Sigmoid colon (tissue), 7 donors: ENCODE measurements around the gene MAL. TPM values are rescaled to one million over a fixed set of nuclear protein-coding genes. Genes with fewer than 3 reads are reported as not detected.

ENCODE experiments used
- DNase-seq: peaks from one replicate; pipeline ENCODE4 v3.0.0-alpha.2; 2019
- H3K27ac ChIP-seq, 4 donors: fragments of 200-600 bp; sonication (generic); one replicate each; pipeline ENCODE4 v1.5.1; 2016 to 2019; ENCODE audit warnings: mild to moderate bottlenecking in 1 of 4
- H3K27me3 ChIP-seq, 3 donors: fragments of 200-600 bp; sonication (generic); one replicate each; pipeline ENCODE4 v1.5.1; 2019; ENCODE audit warnings: mild to moderate bottlenecking in 1 of 3
- H3K36me3 ChIP-seq, 4 donors: fragments of 200-600 bp; sonication (generic); one replicate each; pipeline ENCODE4 v1.5.1; 2016 to 2019
- H3K4me1 ChIP-seq, 4 donors: fragments of 200-600 bp; sonication (generic); one replicate each; pipeline ENCODE4 v1.5.1; 2017 to 2019
- H3K4me3 ChIP-seq, 4 donors: fragments of 200-600 bp; sonication (generic); one replicate each; pipeline ENCODE4 v1.5.1; 2017 to 2019; ENCODE audit warnings: mild to moderate bottlenecking in 2 of 4, moderate library complexity in 1 of 4
- H3K9me3 ChIP-seq, 4 donors: fragments of 200-600 bp in 3 of 4; sonication (generic) in 3 of 4; one replicate each; pipeline versions ENCODE4 v1.5.1 to v1.6.1; 2013 to 2019
- EP300 ChIP-seq, 4 donors: sonication (generic); formaldehyde crosslinking; IDR thresholded peaks; one replicate each; pipeline ENCODE4 v1.6.1; 2017; ENCODE audit warnings: antibody characterized with exemption in 4 of 4
- POLR2A ChIP-seq, 2 donors: fragments of 450-650 bp; IDR thresholded peaks; one replicate each; pipeline ENCODE4 v1.6.1; 2016; ENCODE audit warnings: antibody characterized with exemption in 2 of 2, mild to moderate bottlenecking in 2 of 2, moderate library complexity in 2 of 2
- POLR2AphosphoS5 ChIP-seq, 4 donors: sonication (generic); formaldehyde crosslinking; IDR thresholded peaks; one replicate each; pipeline ENCODE4 v1.6.1; 2017; ENCODE audit warnings: antibody characterized with exemption in 4 of 4
- WGBS, 2 donors: extraction: QIAGEN DNeasy Blood & Tissue Kit; methylation state at CpG; one replicate each; pipeline ENCODE4 v1.1.7; 2013; 5-methylcytosine and 5-hydroxymethylcytosine counted together
- intact Hi-C: fragments of 100-400 bp; cut with DNase I; formaldehyde crosslinking; loops from one replicate; pipeline ENCODE4 v1.15.1; 2023
- polyA plus RNA-seq, 3 donors: library from polyadenylated mRNA; stranded (reverse); fragments of 200-250 nt; gene quantifications; one replicate each; pipeline ENCODE4 v1.2.3, GENCODE V29; 2013
- total RNA-seq, 4 donors: library from RNA; depleted of rRNA; stranded (reverse); fragments of >200 nt; gene quantifications; one replicate each; pipeline ENCODE4 v1.1.0, GENCODE V29; 2016
- TF ChIP-seq, protein P1 (sequence below), 4 experiments: fragments of 450-650 bp in 3 of 4; fragments of 200-600 bp in 1 of 4; IDR thresholded peaks; one replicate each; pipeline ENCODE4 v1.5.1; 2016 to 2019; ENCODE audit warnings: antibody characterized with exemption in 4 of 4, mild to moderate bottlenecking in 3 of 4, moderate library complexity in 2 of 4
- donor health status: healthy with polysubstance abuse.
- donor health status: Bipolar disorder and iron deficiency.
- donor health status: healthy.

The MAL gene
- total and polyA plus RNA-seq, 7 donors, result 0.69 to 28.9 (median 8.4) TPM

DNA sequence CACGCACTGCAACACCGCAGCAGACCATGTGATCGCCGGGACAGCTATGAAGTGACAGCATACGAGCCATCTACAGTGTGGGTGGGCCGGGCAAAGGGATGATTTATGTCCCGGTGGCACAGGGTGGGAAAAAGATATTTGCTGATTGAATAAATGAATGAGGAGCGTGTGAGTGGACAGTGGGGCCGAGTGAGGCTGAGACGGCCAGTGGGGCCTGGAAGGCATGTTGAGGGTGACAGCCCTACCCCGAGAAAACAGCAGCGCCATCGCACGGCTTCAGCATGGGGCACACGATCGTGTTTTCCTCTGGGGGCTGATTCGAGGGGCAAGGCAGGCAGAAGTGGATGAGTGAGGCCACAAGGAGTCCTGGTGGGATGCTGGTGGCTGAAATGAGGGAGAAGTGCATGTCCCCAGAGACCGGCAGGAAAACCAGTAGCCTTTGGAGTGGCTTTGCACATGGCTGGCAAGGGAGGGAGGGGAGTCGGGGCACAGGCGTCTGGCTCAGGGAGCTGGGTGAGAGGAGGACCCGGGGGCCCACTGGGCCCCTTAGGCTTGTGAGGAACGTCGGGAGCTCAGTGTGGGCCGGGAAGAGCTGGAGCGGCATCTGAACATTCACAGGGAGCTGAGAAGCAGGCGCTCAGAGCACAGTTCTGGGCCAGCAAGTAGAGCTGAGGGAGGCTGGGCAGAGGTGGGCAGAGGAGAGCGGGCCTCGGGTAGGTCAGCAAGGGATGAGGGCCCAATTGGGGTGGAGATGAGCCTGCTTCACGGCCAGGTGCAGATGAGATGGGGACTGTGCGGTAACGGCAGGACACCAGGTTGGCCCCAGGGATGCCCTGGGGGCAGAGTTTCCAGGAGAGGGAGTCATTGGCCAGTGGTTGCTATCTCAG, 32.1 kb upstream of the MAL start:
- H3K27me3 ChIP-seq, result peaks cover 0 to 13% (median 3%) of the 10 kb centered on the region in 3 donors
- no peaks in the 10 kb centered on the region for H3K9me3 ChIP-seq
- DNase-seq, result no peak
- no peak for TF ChIP-seq POLR2A (IDR thresholded peaks at IDR 0.05)
- no peak for TF ChIP-seq POLR2AphosphoS5 (IDR thresholded peaks at IDR 0.05)
- TF ChIP-seq, protein P1, sequence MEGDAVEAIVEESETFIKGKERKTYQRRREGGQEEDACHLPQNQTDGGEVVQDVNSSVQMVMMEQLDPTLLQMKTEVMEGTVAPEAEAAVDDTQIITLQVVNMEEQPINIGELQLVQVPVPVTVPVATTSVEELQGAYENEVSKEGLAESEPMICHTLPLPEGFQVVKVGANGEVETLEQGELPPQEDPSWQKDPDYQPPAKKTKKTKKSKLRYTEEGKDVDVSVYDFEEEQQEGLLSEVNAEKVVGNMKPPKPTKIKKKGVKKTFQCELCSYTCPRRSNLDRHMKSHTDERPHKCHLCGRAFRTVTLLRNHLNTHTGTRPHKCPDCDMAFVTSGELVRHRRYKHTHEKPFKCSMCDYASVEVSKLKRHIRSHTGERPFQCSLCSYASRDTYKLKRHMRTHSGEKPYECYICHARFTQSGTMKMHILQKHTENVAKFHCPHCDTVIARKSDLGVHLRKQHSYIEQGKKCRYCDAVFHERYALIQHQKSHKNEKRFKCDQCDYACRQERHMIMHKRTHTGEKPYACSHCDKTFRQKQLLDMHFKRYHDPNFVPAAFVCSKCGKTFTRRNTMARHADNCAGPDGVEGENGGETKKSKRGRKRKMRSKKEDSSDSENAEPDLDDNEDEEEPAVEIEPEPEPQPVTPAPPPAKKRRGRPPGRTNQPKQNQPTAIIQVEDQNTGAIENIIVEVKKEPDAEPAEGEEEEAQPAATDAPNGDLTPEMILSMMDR (IDR thresholded peaks at IDR 0.05), result no peak
- TF ChIP-seq EP300 (IDR thresholded peaks at IDR 0.05), result no peak
- peaks cover 0 to 6% (median 2%) of the 10 kb centered on the region in 4 donors for H3K4me1 ChIP-seq
- 84% methylated on average over 31 of the region's 31 CpGs for WGBS, 2 donors
- no peak overlapping the region for H3K27ac ChIP-seq
- no peak overlapping the region for H3K4me3 ChIP-seq
- intact Hi-C loops, result no loop called here
- no peaks in the 10 kb centered on the region for H3K36me3 ChIP-seq

DNA sequence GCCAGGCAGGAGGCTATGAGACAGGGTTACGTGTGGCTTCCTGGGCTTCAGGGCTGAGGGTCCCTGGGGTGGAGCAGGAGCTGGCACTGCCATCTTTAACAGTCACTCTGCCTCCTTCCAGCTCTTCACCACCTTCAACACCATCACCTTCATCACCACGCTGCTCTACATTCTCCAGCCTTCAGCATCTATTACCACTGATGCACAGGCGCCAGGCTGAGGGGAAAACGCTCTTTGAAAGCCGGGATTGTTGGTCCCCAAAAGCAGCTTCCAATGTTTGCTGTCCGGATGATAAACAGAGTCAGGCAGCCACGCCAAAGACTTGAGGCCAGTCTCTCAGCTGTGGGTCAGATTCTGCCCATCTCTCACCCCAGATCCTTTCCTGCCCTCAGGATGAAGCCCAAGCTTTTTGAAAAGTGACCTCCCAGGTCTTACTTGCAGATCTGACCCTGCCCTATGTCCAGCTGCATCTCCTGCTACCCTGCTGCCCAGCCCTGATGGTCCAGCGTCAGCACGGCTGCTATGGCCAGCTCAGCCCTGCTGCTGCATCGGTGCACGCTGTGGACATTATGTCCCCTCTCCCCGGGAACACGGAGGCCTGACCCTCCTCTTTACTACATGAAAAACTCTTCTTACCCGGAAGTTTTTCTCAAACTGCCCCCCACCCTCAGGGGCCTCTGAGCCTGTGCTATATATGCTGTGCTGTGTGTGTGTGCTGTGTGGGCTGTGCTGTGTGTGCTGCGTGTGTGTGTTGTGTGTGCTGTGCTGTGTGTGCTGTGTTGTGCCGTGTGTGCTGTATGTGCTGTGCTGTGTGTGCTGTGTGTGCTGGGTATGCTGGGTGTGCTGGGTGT, 31.2 kb upstream of the MAL start:
- no peak overlapping the region for H3K4me3 ChIP-seq
- TF ChIP-seq EP300 (IDR thresholded peaks at IDR 0.05) (no peak), POLR2A (IDR thresholded peaks at IDR 0.05) (no peak), POLR2AphosphoS5 (IDR thresholded peaks at IDR 0.05) (no peak)
- TF ChIP-seq, protein P1 (IDR thresholded peaks at IDR 0.05), result no peak
- intact Hi-C loops, result no loop called here
- no peak overlapping the region for H3K27ac ChIP-seq
- no peaks in the 10 kb centered on the region for H3K9me3 ChIP-seq
- H3K4me1 ChIP-seq, result peaks cover 0 to 8% (median 2%) of the 10 kb centered on the region in 4 donors
- H3K36me3 ChIP-seq, result no peaks in the 10 kb centered on the region
- peaks cover 0 to 22% (median 11%) of the 10 kb centered on the region in 3 donors for H3K27me3 ChIP-seq
- WGBS, 2 donors, result 71 to 81% methylated on average over 16 of the region's 16 CpGs
- no peak for DNase-seq

DNA sequence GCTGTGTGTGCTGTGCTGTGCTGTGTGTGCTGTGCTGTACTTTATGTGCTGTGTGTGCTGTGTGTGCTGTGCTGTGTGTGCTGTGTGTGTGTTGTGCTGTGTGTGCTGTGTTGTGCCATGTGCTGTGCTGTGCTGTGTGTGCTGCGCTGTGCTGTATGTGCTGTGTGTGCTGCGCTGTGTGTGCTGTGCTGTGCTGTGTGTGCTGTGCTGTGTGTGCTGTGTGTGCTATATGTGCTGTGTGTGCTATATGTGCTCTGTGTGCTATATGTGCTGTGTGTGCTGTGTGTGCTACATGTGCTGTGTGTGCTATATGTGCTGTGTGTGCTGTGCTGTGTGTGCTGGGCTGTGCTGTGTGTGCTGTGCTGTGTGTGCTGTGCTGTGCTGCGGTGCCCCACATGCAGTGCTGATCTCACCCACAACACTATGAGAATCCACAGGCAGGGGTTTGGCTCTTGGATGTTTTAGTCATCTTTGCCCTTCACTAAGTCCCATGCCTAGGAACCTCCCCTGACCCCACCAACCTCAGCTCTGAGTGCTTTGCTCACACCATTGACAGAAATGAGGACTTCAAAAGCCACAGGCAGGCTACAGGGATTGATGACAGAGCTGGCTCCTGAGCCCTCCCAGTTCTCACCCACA, 30.5 kb upstream of the MAL start:
- H3K9me3 ChIP-seq, result no peaks in the 10 kb centered on the region
- peaks cover 0 to 8% (median 2%) of the 10 kb centered on the region in 4 donors for H3K4me1 ChIP-seq
- H3K4me3 ChIP-seq, result no peak overlapping the region
- peaks cover 0 to 29% (median 11%) of the 10 kb centered on the region in 3 donors for H3K27me3 ChIP-seq
- no peaks in the 10 kb centered on the region for H3K36me3 ChIP-seq
- 90 to 91% methylated on average over 3 of the region's 3 CpGs for WGBS, 2 donors
- TF ChIP-seq POLR2AphosphoS5 (IDR thresholded peaks at IDR 0.05) (no peak), EP300 (IDR thresholded peaks at IDR 0.05) (no peak), POLR2A (IDR thresholded peaks at IDR 0.05) (no peak)
- TF ChIP-seq, protein P1 (IDR thresholded peaks at IDR 0.05), result no peak
- intact Hi-C loops, result no loop called here
- H3K27ac ChIP-seq, result no peak overlapping the region
- no peak for DNase-seq

DNA sequence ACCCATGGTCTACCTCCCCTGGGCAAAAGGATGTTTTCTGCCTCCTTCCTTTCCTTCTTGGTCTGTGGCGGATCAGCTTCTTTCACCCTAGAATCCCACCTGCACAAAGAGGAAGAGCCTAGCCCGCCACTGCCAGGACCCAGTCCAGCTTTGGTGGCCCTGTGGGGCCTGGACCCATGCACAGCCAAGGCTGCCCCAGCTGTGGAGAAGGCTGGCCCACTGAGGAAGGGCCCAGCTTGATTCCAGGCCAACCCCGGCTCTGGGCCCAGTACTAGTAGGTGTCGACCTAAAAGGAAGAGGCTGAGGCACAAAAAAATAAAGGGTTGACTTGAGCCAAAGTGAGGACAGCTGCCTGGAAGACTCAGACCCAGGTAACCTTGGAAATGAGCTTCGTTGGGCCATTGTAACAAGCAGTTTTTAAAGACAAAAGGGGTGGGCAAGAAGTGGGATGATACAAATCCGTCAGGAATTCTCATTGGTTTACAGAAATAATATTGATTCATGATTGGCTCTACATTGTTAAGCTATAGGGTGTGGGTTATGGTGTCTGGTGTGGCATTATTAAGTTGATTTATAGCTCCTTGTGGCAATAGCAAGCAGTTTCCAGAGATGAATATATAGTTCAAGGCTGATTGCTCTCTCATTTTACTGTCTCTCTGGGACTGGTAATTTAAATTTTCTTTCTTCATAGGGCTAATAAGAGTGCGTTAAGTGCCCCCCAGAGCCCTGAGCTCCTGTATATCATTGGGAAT, 29.8 kb upstream of the MAL start:
- intact Hi-C loops, result no loop called here
- TF ChIP-seq EP300 (IDR thresholded peaks at IDR 0.05) (no peak), POLR2AphosphoS5 (IDR thresholded peaks at IDR 0.05) (no peak), POLR2A (IDR thresholded peaks at IDR 0.05) (no peak)
- TF ChIP-seq, protein P1 (IDR thresholded peaks at IDR 0.05), result no peak
- Histone ChIP-seq H3K27me3 (peaks cover 0 to 31% (median 11%) of the 10 kb centered on the region in 3 donors), H3K4me1 (peaks cover 0 to 8% (median 2%) of the 10 kb centered on the region in 4 donors), H3K27ac (no peak overlapping the region), H3K36me3 (no peaks in the 10 kb centered on the region), H3K9me3 (no peaks in the 10 kb centered on the region), H3K4me3 (no peak overlapping the region)
- no peak for DNase-seq
- WGBS, 2 donors, result 62 to 74% methylated on average over 7 of the region's 7 CpGs
